Liver (tissue), 3 donors: Measurements from ENCODE around the gene COA1.

Experiments
- CTCF ChIP-seq: fragments of 150-350 bp; IDR thresholded peaks from 2 replicates; pipeline ENCODE4 v1.5.1; 2017; ENCODE audit warnings: improper control_type of control experiment, low read depth, low read length; ENCODE audit not compliant: missing input control
- JUND ChIP-seq, 2 donors: IDR thresholded peaks; 2 replicates each; pipeline ENCODE4 v1.6.1; 2016; ENCODE audit warnings: antibody characterized with exemption in 2 of 2
- MAX ChIP-seq: IDR thresholded peaks from 2 replicates; pipeline ENCODE4 v1.6.1; 2016; ENCODE audit warnings: antibody characterized with exemption
- RAD21 ChIP-seq, 2 donors: IDR thresholded peaks; 2 replicates each; pipeline ENCODE4 v1.6.1; 2016; ENCODE audit warnings: antibody characterized with exemption in 2 of 2, mild to moderate bottlenecking in 2 of 2
- SP1 ChIP-seq: IDR thresholded peaks from 2 replicates; pipeline ENCODE4 v1.6.1; 2018; ENCODE audit warnings: antibody characterized with exemption, mild to moderate bottlenecking
- YY1 ChIP-seq: IDR thresholded peaks from 2 replicates; pipeline ENCODE4 v1.6.1; 2016; ENCODE audit warnings: antibody characterized with exemption, mild to moderate bottlenecking
- donor health status: healthy.
- donor health status: healthy.

GRCh38 chr7:43768887-43769272 lies 39.6 kb upstream of the COA1 start:
- TF ChIP-seq MAX: no peak
- TF ChIP-seq CTCF: no peak
- TF ChIP-seq JUND (IDR thresholded peaks at IDR 0.05): no peak
- no peak for TF ChIP-seq RAD21 (IDR thresholded peaks at IDR 0.05)
- TF ChIP-seq SP1: no peak
- no peak for TF ChIP-seq YY1
